T-helper 1 cell treated with Interleukin-12 subunit alpha and Interleukin-12 subunit beta and Interleukin-4 antibody, amounts not matched to agents 30 μg/mL and 1 μg/mL, for 36 hours (primary cell): ENCODE measurements around the gene CDS1.
"Not testable (repeated sequence)": the region's sequence is repeated elsewhere in the genome, so short reads cannot be mapped to it uniquely, and the experiment has no call there.

ENCODE experiments used
- H3K27ac Mint-ChIP-seq: one replicate; pipeline ENCODE4 v1.8.0; 2021; ENCODE audit warnings: mild to moderate bottlenecking, mixed read lengths
- H3K27me3 Mint-ChIP-seq: one replicate; pipeline ENCODE4 v1.8.0; 2021; ENCODE audit warnings: low read depth, mixed read lengths
- H3K36me3 Mint-ChIP-seq: one replicate; pipeline ENCODE4 v1.8.0; 2021; ENCODE audit warnings: low read depth, mixed read lengths
- H3K4me1 Mint-ChIP-seq: one replicate; pipeline ENCODE4 v1.8.0; 2021; ENCODE audit warnings: low read depth, mixed read lengths
- H3K4me3 Mint-ChIP-seq: one replicate; pipeline ENCODE4 v1.8.0; 2021; ENCODE audit warnings: mild to moderate bottlenecking, moderate library complexity, mixed read lengths
- H3K9me3 Mint-ChIP-seq: one replicate; pipeline ENCODE4 v1.8.0; 2021; ENCODE audit warnings: mixed read lengths

CDS1 gene

DNA sequence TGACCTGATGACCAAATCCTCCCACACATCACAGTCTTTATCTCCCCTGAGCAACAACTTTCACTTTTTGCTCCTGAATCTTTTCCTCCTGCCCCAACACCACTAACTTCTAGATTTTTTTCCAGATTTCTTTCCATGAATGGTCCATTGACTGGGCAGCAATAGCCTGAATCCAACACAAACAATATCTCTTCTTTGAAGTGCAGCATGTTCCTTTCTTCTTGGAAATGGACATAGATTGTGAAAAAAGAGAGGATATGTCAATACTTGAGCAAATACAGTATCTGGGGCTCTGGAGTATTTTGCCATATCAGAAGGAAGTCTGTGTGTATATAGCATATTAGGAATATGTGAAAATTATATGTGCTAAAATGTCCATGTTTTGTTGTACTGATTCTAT lies 55.2 kb downstream of the CDS1 start:
- H3K4me1 Mint-ChIP-seq, result no peaks in the 10 kb centered on the region
- no peak overlapping the region for H3K27ac Mint-ChIP-seq
- H3K27me3 Mint-ChIP-seq, result no peaks in the 10 kb centered on the region
- H3K4me3 Mint-ChIP-seq, result no peak overlapping the region
- H3K36me3 Mint-ChIP-seq, result no peaks in the 10 kb centered on the region
- H3K9me3 Mint-ChIP-seq, result peaks cover 4% of the 10 kb centered on the region

DNA sequence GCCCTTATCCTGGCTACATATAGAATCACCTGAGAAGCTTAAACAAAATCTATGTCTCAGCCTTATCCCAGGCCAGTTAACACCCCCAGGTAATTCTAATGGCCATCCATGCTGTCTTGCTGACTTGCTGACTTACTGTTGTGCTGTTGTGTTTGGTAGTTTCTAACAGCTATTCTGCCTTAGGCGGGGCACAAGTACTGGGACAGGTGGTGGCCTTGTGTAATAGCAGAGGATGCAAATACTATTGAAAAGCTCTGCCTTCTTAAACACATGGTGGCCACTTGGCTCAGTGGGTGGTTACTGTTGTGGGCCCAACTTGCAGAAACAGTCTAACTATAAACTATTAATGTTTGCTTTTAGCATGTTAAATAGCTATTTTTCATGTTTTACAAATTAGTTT lies 56.2 kb downstream of the CDS1 start:
- H3K4me1 Mint-ChIP-seq, result no peaks in the 10 kb centered on the region
- no peak overlapping the region for H3K27ac Mint-ChIP-seq
- peaks cover 4% of the 10 kb centered on the region for H3K9me3 Mint-ChIP-seq
- H3K27me3 Mint-ChIP-seq, result no peaks in the 10 kb centered on the region
- no peaks in the 10 kb centered on the region for H3K36me3 Mint-ChIP-seq
- no peak overlapping the region for H3K4me3 Mint-ChIP-seq

- no peak overlapping the region for H3K27ac Mint-ChIP-seq
- no peak overlapping the region for H3K4me3 Mint-ChIP-seq
- H3K4me1 Mint-ChIP-seq, result no peaks in the 10 kb centered on the region
- H3K27me3 Mint-ChIP-seq, result no peaks in the 10 kb centered on the region
- no peaks in the 10 kb centered on the region for H3K9me3 Mint-ChIP-seq
- no peaks in the 10 kb centered on the region for H3K36me3 Mint-ChIP-seq
Measured at GRCh38 chr4:84644087-84644486, 61.2 kb downstream of the CDS1 start.

DNA sequence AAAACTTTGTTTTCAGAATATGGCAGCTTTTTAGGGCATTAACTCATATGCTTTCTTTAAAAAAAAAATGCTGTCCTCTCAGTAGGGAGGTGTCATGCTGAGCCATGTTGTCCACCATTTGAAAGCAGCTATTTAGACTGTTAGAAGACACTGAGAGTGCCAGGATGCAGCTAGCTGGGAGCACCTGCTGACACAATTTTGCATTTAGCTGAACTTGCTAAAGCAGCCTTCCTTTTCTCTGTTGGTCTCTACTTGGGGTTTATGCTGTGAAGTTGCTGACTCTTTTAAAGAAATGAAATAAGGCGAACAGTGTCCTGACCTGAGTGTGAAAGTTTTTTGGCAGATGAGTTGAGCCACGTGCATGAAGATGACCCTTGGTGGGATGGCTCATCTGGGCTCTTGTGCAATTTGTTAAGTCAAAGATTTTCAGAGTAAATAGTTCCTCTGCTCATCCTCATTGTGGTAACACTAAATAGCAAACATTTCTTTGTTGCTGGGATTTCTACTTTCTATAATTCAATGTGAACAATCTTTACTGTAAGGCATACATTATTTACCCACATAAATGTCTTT lies 64.5 kb downstream of the CDS1 start:
- Mint-ChIP-seq H3K4me3 (no peak overlapping the region), H3K9me3 (no peaks in the 10 kb centered on the region), H3K4me1 (no peaks in the 10 kb centered on the region), H3K36me3 (no peaks in the 10 kb centered on the region), H3K27me3 (no peaks in the 10 kb centered on the region), H3K27ac (no peak overlapping the region)

GRCh38 chr4:84648178-84648577 lies 65.3 kb downstream of the CDS1 start:
- H3K27ac Mint-ChIP-seq, result no peak overlapping the region
- H3K4me1 Mint-ChIP-seq, result no peaks in the 10 kb centered on the region
- no peaks in the 10 kb centered on the region for H3K27me3 Mint-ChIP-seq
- no peaks in the 10 kb centered on the region for H3K36me3 Mint-ChIP-seq
- H3K9me3 Mint-ChIP-seq, result no peaks in the 10 kb centered on the region
- no peak overlapping the region for H3K4me3 Mint-ChIP-seq

DNA sequence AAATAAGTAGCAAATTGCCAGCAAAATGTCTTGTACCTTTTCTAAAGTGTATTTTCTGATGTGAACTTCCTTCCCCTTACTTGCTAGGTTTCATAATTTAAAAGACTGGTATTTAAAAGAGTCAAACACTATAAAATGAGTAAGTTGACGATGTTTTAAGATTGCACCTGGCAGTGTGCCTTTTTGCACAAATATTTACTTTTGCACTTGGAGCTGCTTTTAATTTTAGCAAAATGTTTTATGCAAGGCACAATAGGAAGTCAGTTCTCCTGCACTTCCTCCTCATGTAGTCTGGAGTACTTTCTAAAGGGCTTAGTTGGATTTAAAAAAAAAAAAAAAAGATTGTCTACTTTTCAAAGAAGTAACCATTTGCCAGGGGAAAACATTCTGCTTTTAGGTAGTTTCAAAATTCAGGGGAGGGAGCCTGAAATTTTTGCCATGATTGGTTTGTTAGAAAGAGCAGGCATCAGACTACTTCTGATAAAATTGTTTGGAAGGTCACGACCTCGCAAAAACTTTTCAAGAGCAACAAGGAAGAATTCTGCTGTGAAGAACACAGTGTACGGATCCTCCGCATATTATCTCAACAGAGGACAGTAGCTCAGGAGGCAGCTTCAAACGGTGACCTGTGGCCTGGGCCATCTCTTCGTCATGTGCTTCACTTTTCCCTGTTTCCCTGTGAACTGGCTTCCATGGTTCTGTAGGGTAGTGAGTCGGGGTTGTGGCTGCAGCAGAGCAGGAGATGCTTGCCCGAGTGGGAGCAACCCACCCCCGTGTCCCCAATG lies 66.1 kb downstream of the CDS1 start:
- H3K27me3 Mint-ChIP-seq, result no peaks in the 10 kb centered on the region
- H3K4me1 Mint-ChIP-seq, result no peaks in the 10 kb centered on the region
- H3K36me3 Mint-ChIP-seq, result no peaks in the 10 kb centered on the region
- H3K27ac Mint-ChIP-seq, result no peak overlapping the region
- H3K4me3 Mint-ChIP-seq, result no peak overlapping the region
- H3K9me3 Mint-ChIP-seq, result no peaks in the 10 kb centered on the region

DNA sequence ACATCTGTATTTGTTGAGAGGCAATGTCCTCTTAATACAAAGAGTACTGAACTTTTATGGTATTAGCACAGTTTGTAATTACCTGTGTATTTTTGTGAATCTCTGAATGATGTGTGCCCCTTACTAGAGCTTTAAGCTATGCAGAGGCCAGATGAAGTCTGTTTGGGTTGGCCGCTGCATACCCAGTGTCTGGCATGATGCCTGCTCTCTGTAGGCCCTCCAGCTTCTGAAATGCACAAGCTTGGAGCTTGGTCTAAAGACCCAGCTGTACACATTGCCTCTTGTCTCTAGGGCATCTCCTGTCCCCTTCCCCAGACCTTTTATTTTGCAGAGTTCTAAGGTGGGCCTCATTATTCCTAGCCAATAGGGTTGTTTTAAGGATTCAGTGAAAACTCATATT lies 68.6 kb downstream of the CDS1 start:
- no peak overlapping the region for H3K27ac Mint-ChIP-seq
- no peaks in the 10 kb centered on the region for H3K27me3 Mint-ChIP-seq
- no peak overlapping the region for H3K4me3 Mint-ChIP-seq
- H3K9me3 Mint-ChIP-seq, result peaks cover 6% of the 10 kb centered on the region
- H3K4me1 Mint-ChIP-seq, result no peaks in the 10 kb centered on the region
- H3K36me3 Mint-ChIP-seq, result no peaks in the 10 kb centered on the region

DNA sequence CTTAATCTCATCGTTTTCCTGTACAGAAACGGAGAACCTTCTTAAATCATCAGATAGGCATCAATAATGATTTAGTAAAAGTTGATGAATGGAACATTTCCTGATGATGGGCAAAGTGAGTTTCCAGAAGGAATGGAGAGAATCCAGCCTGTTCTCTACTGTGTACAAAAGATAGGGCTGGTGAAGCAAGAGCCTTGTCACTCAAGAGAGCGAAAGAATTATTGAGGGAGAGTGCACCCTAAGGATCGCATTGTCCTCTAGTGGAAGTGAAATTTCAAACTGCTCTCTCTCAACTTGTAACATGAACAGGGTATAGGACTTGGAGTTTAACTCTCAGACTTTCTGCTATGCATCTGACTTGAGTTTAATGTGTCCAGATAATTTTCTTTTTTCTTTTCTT lies 69.6 kb downstream of the CDS1 start:
- Mint-ChIP-seq H3K36me3 (no peaks in the 10 kb centered on the region), H3K27me3 (no peaks in the 10 kb centered on the region), H3K4me1 (no peaks in the 10 kb centered on the region), H3K4me3 (no peak overlapping the region), H3K9me3 (peaks cover 9% of the 10 kb centered on the region), H3K27ac (no peak overlapping the region)

- H3K4me3 Mint-ChIP-seq, result no peak overlapping the region
- H3K36me3 Mint-ChIP-seq, result no peaks in the 10 kb centered on the region
- H3K27ac Mint-ChIP-seq, result no peak overlapping the region
- H3K9me3 Mint-ChIP-seq, result peaks cover 14% of the 10 kb centered on the region
- H3K4me1 Mint-ChIP-seq, result no peaks in the 10 kb centered on the region
- H3K27me3 Mint-ChIP-seq, result no peaks in the 10 kb centered on the region
Measured at GRCh38 chr4:84660606-84661005, 77.7 kb downstream of the CDS1 start.

DNA sequence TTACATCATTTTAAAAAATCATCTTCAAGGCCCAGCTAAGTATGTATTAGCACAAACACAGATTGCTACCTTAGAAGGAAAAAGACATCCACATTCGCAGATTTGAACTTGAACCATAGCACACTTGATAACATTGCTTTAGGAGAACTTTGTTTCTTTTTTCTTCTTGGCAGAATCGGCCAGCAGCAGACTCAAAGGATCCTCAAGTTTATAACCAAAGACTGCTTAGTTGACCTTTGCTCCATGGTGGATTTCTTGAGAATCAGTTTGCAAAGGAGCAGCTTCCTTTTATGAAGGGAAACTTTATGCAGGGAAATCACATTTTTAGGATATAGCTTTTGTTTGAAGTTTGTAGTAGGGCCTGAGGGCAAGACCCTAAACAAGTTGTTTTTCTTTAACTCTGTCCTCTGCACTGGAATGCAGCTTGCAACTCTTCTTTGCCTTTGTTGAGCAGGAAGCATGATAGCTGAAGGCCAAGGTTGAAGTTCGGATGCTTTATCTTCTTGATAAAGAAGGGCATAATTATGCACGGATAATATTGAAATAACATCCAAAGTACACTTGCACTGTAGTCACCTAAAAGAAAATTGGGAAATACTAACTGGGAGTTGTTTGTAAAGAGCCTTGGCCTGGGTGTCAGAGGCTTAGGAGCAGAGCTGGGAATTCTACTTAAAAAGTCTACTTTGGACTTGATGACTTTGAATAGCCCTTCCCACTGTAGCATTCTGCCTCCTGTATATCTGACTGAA lies 78.4 kb downstream of the CDS1 start:
- H3K36me3 Mint-ChIP-seq, result no peaks in the 10 kb centered on the region
- no peaks in the 10 kb centered on the region for H3K4me1 Mint-ChIP-seq
- H3K27ac Mint-ChIP-seq, result no peak overlapping the region
- H3K4me3 Mint-ChIP-seq, result no peak overlapping the region
- H3K9me3 Mint-ChIP-seq, result peaks cover 10% of the 10 kb centered on the region
- H3K27me3 Mint-ChIP-seq, result no peaks in the 10 kb centered on the region

DNA sequence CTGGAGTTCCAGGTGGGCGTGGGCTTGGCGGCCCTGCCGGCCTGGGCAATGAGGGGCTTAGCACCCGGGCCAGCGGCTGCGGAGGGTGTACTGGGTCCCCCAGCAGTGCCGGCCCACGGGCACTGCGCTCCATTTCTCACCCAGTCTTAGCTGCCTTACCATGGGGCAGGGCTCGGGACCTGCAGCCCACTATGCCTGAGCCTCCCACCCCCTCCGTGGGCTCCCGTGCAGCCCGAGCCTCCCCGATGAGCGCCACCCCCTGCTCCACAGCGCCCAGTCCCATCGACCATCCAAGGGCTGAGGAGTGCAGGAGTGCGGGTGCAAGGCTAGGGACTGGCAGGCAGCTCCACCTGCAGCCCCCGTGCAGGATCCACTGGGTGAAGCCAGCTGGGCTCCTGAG lies 81.8 kb downstream of the CDS1 start:
- H3K27me3 Mint-ChIP-seq, H3K36me3 Mint-ChIP-seq, H3K4me3 Mint-ChIP-seq, H3K9me3 Mint-ChIP-seq, H3K27ac Mint-ChIP-seq, H3K4me1 Mint-ChIP-seq: not testable (repeated sequence)

- no peaks in the 10 kb centered on the region for H3K36me3 Mint-ChIP-seq
- no peaks in the 10 kb centered on the region for H3K27me3 Mint-ChIP-seq
- no peaks in the 10 kb centered on the region for H3K4me1 Mint-ChIP-seq
- H3K9me3 Mint-ChIP-seq, result no peaks in the 10 kb centered on the region
- no peak overlapping the region for H3K4me3 Mint-ChIP-seq
- H3K27ac Mint-ChIP-seq, result no peak overlapping the region
Measured at GRCh38 chr4:84666439-84666838, 83.5 kb downstream of the CDS1 start.

GRCh38 chr4:84669201-84669600 lies 86.3 kb downstream of the CDS1 start:
- no peak overlapping the region for H3K27ac Mint-ChIP-seq
- no peaks in the 10 kb centered on the region for H3K36me3 Mint-ChIP-seq
- H3K4me1 Mint-ChIP-seq, result no peaks in the 10 kb centered on the region
- no peaks in the 10 kb centered on the region for H3K9me3 Mint-ChIP-seq
- no peaks in the 10 kb centered on the region for H3K27me3 Mint-ChIP-seq
- no peak overlapping the region for H3K4me3 Mint-ChIP-seq

- Mint-ChIP-seq H3K27ac (no peak overlapping the region), H3K4me1 (no peaks in the 10 kb centered on the region)
Measured at GRCh38 chr4:84672177-84672576, 89.2 kb downstream of the CDS1 start.

More at GRCh38 chr4:84672177-84672576, 89.2 kb downstream of the CDS1 start:
- Mint-ChIP-seq H3K9me3 (no peaks in the 10 kb centered on the region), H3K27me3 (no peaks in the 10 kb centered on the region), H3K36me3 (no peaks in the 10 kb centered on the region), H3K4me3 (no peak overlapping the region)
